NT2/D1 (cell line): ENCODE measurements around the gene UGCG.

ENCODE experiments used
- SUZ12 ChIP-seq: IDR thresholded peaks from 2 replicates; pipeline ENCODE4 v1.6.1; 2011; ENCODE audit not compliant: insufficient read length, insufficient read depth; ENCODE audit errors: extremely low read depth
- YY1 ChIP-seq: IDR thresholded peaks from 2 replicates; pipeline ENCODE4 v1.6.1; 2011; ENCODE audit not compliant: insufficient read length, insufficient read depth
- ZNF274 ChIP-seq: IDR thresholded peaks from 2 replicates; pipeline ENCODE4 v1.6.1; 2011; ENCODE audit warnings: mild to moderate bottlenecking, low read depth, low read length

DNA sequence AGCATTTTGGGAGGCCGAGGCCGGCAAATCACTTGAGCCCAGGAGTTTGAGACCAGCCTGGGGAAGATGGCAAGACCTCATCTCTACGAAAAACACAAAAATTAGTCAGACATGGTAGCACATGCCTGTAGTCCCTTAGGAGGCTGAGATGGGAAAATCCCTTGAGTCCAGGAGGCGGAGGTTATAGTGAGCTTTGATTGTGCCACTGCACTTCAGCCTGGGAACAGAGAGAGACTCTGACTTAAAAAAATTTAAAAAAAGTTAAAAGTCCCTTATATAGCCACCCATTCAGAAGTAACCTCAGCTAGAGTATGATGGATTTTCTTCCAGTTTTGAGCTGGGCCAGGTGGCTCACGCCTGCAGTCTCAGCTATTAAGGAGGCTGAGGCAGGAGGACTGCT, 72.4 kb downstream of the UGCG start:
- TF ChIP-seq ZNF274 (no peak), SUZ12 (no peak), YY1 (no peak)
